Stimulated activated CD8-positive, alpha-beta memory T cell treated with anti-CD3 and anti-CD28 coated beads, Interleukin-15, amount 100 ng/mL, for 48 hours (primary cell): ENCODE data around the gene FOXM1.

Experiments used
- DNase-seq, 2 donors: peaks; one replicate each; pipeline ENCODE4 v3.0.0-alpha.2; 2020; ENCODE audit warnings: low read depth in 2 of 2

The FOXM1 gene

GRCh38 chr12:2835691-2836403 lies 41.1 kb downstream of the FOXM1 start:
- DNase-seq: no peak

- DNase-seq: no peak
Observed at GRCh38 chr12:2834581-2835491, 42.1 kb downstream of the FOXM1 start, which contains the start of gene NRIP2. TSS of gene NRIP2 (minus strand) at chr12:2835035. CDS start at chr12:2834983, 52 bp downstream.

- no peak for DNase-seq
Observed at GRCh38 chr12:2833810-2834209, 43.2 kb downstream of the FOXM1 start.

DNA sequence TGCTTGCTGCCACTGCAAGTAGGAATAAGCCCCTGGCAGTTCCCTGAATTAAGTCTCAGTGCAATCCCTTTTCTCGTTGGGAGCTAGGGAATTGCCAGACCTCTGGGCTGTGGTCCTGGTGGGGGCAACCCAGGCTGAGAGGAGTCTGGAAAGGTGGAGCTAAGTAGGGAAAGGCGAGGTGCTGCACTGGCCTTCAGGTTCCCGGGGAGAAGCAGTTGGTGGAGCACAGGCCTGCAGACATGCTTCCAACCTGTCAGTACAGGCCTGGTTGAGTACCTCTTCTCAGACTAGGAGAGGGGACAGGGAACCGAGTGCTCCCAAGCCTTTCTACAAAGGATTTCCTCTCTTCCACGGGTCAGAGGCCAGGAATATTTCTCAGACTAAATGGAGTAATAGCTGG lies 43.6 kb downstream of the FOXM1 start:
- no peak for DNase-seq

- DNase-seq: no peak
Observed at GRCh38 chr12:2832550-2833127, 44.3 kb downstream of the FOXM1 start.

DNA sequence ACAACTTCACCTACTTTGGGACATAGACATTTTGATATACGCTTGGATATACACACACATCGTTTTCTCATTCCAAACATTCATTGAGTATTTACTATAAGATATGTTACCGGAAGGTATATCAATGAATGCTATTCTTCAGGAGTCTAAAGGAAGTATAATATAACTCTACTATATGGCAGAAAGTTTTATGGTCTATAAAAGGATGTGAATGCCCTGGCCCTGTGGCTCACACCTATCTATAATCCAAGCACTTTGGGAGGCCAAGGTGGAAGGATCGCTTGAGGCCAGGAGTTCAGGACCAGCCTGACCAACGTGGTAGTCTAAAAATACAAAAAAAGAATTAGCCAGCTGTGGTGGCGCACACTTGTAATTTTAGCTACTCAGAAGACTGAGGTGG lies 47.7 kb downstream of the FOXM1 start:
- DNase-seq: no peak

- no peak for DNase-seq
Observed at GRCh38 chr12:2826721-2827515, 50.1 kb downstream of the FOXM1 start.

- no peak for DNase-seq
Observed at GRCh38 chr12:2826036-2826435, 50.9 kb downstream of the FOXM1 start.

DNA sequence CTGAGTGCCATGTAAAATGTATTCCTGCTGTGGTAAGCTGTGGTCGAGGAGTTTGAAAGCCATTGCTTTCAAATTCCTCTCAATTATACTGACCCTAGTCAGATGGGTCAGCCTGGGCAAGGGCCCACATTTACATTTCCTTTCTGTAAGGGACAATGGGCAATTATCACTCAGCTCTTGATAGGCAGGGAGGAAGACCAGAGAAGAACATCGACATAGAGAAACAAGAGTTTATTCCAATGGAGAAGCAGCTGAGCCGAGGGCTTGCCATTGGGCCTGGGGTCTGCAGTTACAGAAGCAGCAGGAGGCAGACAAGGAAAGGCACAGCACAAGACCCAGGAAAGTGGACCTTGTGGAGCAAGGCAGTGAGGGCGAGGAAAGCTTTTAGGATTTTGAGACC lies 51.8 kb downstream of the FOXM1 start:
- DNase-seq: no peak

DNA sequence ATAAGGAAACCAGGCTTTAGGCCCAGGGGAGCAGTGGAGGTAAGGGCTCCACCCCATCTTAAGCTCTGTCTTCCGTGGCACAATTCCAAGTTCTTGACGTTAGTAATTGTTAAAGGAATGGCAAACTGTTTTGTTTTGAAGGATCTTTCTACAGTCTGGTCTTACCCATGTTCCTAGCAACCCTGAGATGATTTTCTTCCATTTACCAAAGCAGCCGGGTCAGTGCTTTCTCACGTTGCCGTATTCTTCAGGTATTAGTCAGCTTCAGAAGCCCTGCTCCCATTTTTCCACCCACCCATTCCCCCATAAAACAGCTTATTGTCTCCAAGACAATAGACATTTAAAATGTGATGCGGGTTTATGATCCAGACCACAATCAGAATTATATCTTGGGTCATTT lies 52.4 kb downstream of the FOXM1 start:
- no peak for DNase-seq

DNA sequence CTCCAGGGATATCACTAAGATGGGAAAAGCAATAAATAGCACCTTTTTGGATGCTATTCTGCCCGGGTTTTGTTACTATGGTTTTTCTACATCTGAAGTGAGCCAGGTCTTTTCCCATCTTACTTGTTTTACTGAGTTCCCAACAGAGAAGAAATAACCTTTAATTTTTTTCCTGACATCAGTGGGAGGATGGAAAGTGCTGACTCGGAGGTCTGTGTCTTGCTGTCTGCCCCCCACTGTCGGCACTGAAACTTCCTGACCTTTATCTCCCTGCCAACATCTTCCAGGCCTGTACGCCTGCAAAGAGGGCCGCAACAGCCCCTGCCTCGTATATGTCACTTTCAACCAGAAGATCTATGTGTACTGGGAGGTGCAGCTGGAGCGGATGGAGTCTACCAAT lies 53.5 kb downstream of the FOXM1 start:
- no peak for DNase-seq

DNA sequence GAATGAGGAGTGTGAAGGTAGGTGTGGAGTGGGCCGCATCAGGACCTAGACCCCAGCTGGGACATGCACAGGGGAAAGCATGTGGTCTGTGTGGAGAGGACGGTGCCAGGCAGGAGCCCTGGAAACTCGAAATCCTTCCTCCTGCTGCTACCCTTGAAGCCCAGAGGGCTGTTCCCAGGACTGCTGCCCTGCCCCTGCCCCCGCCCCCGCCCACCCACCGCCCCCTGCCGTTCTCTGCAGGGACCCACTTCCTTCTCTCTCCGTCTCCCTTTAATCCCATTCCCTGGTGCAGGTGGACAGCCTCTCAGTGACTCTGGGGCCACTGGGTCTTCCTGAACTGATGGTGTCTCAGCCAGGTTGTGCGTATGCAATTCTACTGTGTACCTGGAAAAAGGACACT lies 56.5 kb downstream of the FOXM1 start:
- DNase-seq: no peak

GRCh38 chr12:2819810-2820209 lies 57.2 kb downstream of the FOXM1 start:
- no peak for DNase-seq

GRCh38 chr12:2813214-2814185 lies 63.5 kb downstream of the FOXM1 start:
- DNase-seq: peak; percentile 14 to 45

DNA sequence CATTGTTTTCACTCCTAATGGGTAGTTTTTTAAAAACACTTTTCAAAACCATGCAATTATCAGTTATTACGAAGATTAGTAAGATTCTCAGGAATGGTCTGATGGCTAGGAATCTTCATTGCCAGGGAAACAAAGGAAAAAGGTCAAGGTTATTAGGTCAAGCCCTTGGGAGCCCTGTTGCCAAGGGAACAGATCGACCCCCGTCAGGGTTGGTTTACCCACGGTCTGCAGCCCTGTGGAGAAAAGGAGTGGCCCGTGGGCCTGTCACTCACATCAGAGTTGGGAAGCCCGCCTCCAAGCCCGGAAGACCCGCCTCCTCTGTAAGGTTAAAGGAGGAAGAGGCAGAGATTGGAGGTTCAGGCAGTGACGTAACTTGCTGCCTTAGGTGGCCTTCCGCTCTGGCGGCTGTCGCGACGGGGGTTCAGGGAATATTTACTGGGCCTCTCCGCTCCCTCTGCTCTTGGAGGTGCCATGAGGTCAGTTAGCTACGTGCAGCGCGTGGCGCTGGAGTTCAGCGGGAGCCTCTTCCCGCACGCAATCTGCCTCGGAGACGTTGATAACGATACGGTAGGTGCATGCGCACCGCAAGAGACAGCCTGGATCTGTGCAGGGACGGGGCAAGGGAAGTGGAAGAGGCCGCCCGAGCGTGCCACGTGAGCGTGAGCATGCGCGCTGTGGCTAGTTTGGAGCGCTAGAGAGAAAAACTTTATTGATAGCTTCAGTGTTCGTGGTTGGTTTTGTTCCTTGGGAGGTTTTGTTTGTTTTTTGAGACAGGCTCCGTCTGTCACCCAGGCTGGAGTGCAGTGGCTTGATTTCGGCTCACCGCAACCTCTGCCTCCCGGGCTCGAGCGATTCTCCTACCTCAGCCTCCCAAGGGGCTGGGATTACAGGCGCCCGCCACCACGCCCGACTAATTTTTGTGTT lies 64.4 kb downstream of the FOXM1 start, which contains the start of gene ITFG2:
Gene ITFG2, plus strand, starts transcription at position 379 of the 924 bp plus-strand sequence. Its CDS starts 93 bp downstream, at position 472.
- DNase-seq: peak; percentile 93 to 95

- no peak for DNase-seq
Observed at GRCh38 chr12:2811801-2812200, 65.2 kb downstream of the FOXM1 start.
